HG02938 (cell line): ENCODE measurements around the gene PGK2.
"Not testable (repeated sequence)": the region's sequence is repeated elsewhere in the genome, so short reads cannot be mapped to it uniquely, and the experiment has no call there.

Experiments
- ATAC-seq: cut with Tn5 transposase; IDR thresholded peaks from one replicate; pipeline ENCODE4 v1.9.1; 2021; ENCODE audit warnings: mild to moderate bottlenecking, moderate library complexity; ENCODE audit not compliant: unreplicated experiment

Gene PGK2

GRCh38 chr6:49787176-49787575 lies at the start of gene PGK2:
PGK2 (minus strand) TSS chr6:49787285; CDS start chr6:49787187, 98 bp downstream.
- no peak for ATAC-seq

- ATAC-seq = no peak
Observed at GRCh38 chr6:49835140-49835539, 48.1 kb upstream of the PGK2 start.

- no peak for ATAC-seq
Observed at GRCh38 chr6:49833386-49833785, 46.3 kb upstream of the PGK2 start.

DNA sequence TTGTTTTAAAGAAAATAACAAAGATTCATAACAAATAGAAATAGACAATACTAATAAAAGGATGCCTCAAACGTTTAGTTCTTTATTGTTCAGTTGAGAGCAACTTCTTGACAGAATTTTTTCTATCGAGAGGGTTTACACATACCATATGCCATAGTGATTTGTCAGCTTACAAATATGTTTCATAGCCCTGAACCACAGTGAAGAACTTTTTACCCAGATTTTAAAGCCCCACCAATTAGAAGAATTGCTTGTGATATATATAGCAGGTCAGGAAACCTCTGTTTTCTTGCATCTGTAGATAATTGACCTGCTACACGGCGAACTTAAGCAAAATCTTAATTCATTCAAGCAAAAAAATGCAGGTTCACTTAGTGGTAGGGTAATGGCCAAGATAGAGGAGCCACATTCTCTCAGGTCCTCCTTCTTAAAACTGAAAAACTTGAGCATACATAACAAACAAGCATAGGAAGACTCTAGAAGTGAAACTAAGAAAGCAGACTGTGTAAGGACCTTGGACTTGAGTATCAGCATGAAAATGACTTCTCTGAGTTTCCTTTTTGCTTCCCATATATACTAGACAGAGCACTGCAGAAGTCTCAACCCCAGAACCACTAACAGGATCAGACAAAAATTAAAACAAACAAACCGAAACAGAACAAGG lies 39.8 kb upstream of the PGK2 start:
- peak; percentile 99 for ATAC-seq

- ATAC-seq = no peak
Observed at GRCh38 chr6:49815166-49815565, 28.1 kb upstream of the PGK2 start.

DNA sequence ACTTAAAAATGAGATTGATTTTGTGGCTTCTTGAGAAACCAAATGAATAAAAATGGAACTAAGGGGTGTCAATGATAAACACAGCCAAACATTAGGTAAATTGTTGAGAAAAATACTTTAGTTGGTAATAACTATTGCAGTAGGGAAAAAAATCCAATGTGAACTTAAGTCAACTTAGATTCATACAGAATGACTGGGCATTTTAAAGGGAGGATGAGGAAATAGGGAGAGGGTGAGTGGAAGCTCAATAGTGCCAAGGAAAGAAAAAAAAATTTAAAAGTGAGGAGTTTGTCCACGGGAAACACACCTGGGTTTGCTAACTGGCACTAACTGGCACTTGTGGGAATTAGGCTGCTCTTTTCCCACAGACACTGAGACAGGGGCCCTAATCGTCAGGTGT lies 26.2 kb upstream of the PGK2 start:
- no peak for ATAC-seq

DNA sequence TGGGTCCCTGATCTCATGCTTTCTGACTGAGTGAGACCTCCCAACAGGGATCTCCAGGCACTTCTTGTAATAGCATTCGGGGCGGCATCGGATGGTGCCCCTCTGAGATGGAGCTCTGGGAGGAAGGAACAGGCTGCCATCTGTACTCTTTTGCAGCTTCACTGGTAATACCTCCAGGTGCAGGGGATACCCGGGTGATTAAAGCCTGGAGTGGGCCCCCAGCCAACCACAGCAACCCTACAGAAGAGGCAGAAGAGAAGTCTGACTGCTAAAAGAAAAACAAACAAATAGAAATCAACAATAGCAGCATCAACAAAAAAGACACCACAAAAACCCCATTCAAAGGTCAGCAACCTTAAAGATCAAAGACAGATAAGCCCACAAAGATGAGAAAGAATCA lies 19.1 kb upstream of the PGK2 start:
- ATAC-seq = no peak

DNA sequence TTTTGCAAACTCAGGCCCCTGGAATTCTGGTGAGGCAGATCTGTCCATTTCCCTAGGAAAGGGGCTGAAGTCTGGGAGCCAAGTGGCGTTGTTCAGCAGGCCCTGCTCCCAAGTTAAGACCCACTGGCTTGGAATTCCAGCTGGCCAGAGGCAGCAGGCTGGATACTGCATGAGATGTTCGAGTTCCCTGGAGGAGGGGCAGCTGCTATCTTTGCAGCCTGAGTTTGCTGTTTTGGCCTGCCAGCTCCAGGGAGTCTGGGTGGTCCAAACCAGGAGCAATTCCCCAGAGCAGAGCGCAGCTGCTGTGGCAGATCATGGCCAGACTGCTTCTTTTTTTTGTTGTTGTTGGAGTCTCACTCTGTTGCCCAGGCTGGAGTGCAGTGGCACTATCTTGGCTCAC lies 18.2 kb upstream of the PGK2 start:
- no peak for ATAC-seq

DNA sequence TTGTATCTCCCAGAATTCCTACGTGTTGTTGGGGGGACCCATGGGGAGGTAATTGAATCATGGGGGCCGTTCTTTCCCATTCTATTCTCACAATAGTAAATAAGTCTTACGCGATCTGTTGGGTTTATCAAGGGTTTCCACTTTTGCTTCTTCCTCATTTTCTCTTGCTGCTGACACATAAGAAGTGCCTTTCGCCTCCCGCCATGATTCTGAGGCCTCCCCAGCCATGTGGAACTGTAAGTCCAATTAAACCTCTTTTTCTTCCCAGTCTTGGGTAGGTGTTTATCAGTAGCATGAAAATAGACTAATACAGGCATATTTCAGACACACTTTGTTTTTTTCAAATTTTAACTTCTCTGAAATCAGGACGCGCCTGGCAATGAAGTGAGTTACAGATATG lies 14.4 kb upstream of the PGK2 start:
- ATAC-seq = no peak

DNA sequence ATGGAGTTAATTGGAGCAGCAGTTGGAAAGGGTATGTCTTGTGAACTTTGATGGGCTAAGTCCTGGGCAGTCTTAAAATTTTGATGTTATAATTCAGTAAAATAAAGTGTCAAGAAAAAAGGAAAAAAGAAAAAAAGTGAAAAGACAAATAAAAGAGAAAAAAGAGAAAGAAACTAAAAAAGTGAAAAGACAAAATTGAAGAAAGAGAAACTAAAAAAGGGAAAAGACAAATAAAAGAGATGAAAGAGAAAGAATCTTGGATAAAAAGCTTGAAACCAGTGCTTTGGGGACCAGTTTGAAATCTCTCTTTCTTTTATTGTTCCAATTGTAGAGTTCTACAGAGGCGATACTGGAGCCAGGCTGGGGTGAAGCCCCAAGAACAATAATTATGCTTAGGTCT lies 12.0 kb upstream of the PGK2 start:
- ATAC-seq = no peak

GRCh38 chr6:49796842-49797455 lies 9.9 kb upstream of the PGK2 start:
- not testable (repeated sequence) for ATAC-seq

GRCh38 chr6:49790341-49790740 lies 3.3 kb upstream of the PGK2 start:
- no peak for ATAC-seq

DNA sequence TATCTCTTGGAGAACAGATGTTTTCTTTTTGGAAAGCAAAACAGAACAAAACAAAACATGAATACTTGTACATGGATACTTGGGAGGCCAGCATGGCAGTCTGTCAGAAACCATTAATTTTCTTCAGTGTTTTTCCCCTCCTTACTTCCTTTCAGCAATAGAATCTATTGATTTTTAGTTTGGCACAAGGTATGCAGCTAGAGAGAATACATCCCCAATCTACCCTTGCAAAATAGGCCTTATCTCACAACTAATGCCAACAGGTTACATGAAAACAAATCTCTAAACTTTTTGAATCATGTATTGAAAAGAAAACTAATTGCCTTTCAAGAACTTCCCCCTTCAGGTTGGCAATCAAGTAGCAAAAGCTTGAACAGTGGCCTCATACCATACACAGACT lies 2.8 kb downstream of the PGK2 start:
- no peak for ATAC-seq

GRCh38 chr6:49782725-49783124 lies 4.4 kb downstream of the PGK2 start:
- no peak for ATAC-seq

DNA sequence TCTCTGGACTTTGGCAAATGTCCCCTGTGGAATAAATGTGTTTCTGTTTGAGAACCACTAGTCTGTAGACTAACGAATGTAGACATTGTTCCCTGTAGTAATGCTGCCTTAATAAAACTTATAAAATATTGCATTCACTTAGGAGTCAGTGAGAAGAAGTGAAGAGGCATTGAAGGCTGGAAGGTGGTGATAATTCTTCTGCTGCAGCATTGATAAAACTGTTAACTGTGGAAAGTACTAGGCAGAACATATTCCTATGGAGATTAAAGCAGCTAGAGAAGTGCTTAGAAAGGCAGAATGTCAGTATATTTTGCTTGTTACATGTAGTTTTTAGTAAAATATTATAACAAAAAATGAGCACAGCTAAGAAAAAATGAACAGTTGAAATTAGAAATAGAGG lies 4.8 kb downstream of the PGK2 start:
- ATAC-seq = no peak

DNA sequence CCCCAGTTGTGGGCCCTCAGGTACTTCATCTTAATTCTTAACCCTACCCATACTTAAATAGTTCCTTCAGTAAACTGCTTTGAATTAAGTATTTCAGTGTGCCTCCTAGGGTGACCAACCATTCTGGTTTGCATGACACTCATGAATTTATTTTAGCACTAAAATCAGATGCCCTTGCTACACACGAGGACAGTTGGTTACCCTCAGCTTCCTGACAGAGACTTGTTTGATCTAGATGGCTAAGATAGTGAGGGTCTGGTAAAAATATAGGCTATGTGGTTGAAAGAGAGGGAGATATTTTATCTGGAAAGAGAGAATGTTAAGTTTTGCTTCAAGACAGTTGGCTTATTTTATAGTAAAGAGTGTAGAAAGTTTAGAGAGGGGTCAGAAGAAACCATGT lies 10.6 kb downstream of the PGK2 start:
- ATAC-seq = no peak

DNA sequence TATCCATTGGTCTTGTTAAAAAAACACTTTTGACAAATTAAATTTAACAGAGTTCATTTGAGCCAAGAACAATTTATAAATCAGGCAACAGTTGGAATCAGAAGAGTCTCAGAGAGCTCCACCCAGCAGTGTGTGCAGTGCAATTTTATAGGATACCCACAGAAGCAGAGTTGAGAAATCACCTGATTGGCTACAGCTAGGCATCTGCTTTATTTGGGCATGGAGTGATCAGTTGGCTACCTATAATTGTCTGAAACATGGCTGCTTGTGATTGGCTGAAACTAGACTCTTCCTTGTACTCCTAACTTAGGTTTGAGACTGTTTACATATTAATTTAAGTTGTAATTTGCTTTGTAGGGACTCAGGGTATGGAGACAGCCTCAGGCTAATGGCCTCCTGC lies 12.0 kb downstream of the PGK2 start:
- no peak for ATAC-seq

- ATAC-seq = no peak
Observed at GRCh38 chr6:49772285-49772684, 14.8 kb downstream of the PGK2 start.

DNA sequence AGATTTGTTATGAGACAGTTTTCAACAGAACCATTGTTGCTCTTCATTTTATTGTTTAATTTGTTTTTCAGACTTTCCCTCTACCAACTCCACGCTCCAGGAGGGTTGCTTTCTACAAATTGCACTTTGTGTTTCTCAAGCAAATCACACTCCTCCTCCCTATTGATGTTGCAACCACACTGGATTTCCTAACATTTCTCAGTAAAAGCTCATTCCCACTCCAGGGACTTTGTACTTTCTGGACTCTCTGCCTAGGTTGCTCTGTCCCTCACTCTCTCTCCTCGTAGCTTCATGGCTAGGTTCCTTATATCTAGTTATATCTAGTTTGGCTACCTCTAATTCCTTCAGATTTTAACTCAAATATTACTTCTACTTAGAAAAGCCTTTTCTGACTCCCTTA lies 20.3 kb downstream of the PGK2 start:
- ATAC-seq = no peak

GRCh38 chr6:49764571-49765236 lies 22.4 kb downstream of the PGK2 start:
- no peak for ATAC-seq

DNA sequence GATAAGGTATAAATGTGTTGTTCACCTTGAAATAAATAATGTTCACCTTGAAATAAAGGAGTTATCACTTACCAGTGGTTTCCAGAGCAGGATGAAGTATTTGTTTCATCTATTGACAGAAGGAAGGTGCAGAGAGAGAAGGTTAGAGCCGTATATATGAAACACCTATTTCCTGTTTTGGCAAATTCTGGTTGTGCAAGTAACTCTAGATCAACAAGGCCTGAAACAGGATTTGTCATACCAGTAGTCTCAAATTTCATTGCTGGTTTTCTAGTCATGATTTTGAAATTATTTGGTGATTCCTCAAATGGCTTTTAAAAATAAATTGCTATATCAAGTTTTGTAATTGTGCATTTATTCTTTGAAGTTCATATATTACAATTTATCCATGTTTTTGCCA lies 42.8 kb downstream of the PGK2 start, which contains the start of gene CRISP3:
TSS of gene CRISP3 (minus strand) at position 130 of the 400 bp plus-strand sequence. CDS start at position 109, 21 bp downstream.
- ATAC-seq = no peak

DNA sequence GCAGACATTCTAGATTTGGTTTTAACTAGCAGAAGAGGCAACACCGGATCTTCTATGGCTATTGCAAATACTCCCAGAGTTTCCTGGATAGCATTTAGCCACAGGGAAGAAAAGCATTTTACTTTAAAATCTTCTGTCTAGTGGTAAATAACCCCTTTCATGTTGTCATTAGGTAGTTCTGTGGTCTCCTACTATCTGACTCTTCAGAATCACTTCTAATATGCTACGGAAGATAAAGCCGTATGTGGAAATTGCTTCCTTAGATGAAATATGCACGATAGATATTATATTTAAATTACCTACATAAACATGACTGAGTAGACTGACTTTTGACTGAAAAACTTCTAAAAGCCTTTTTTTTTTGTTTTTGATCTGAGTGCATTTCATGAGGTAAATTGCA lies 43.7 kb downstream of the PGK2 start:
- ATAC-seq = no peak
